Measurements from ENCODE around the gene CYP27A1. TPM values are rescaled to one million over a fixed set of nuclear protein-coding genes. Genes with fewer than 3 reads are reported as not detected.
A peak's percentile ranks its signal among the peaks of the same experiment; 100 is the strongest.

Gene CYP27A1
- total RNA-seq, 8 experiments from 2014 or later = 1.0 to 104 (median 7.4) TPM

- in situ Hi-C loops (cut with MboI; ENCODE audit: low pct_unique_long_range_greater_than_20kb in 2 of 9, low sequenced_read_pairs in 9 of 9, unreplicated experiment in 9 of 9) = no loop called here
- WGBS, 10 experiments = 17 to 83% (median 65%) methylated on average over 1 to 2 of the region's 2 CpGs; no CpG with 5 or more reads in 1 of the 10 experiments
Observed at GRCh38 chr2:218850796-218851195, 68.8 kb downstream of the CYP27A1 start.

GRCh38 chr2:218851286-218851685, 69.3 kb downstream of the CYP27A1 start:
- Histone ChIP-seq H3K4me1 (replicated peaks in 1 of 2) (no peaks in the 10 kb centered on the region), H3K4me3 (no peak overlapping the region), H3K27ac (no peak overlapping the region)
- WGBS, 10 experiments = 37% methylated on average over 2 of the region's 3 CpGs; no CpG with 5 or more reads in 9 of the 10 experiments
- in situ Hi-C loops (cut with MboI; ENCODE audit: low pct_unique_long_range_greater_than_20kb in 2 of 9, low sequenced_read_pairs in 9 of 9, unreplicated experiment in 9 of 9) = no loop called here
- ATAC-seq (replicated peaks in 6 of 8) = no peak

More at GRCh38 chr2:218850796-218851195, 68.8 kb downstream of the CYP27A1 start:
- Histone ChIP-seq H3K27ac (no peak overlapping the region), H3K4me3 (no peak overlapping the region), H3K4me1 (replicated peaks in 1 of 2) (no peaks in the 10 kb centered on the region)
- ATAC-seq (replicated peaks in 6 of 8) = no peak

GRCh38 chr2:218852911-218853667, 71.1 kb downstream of the CYP27A1 start:
- H3K4me3 ChIP-seq = no peak overlapping the region
- WGBS, 10 experiments = 4 to 58% (median 20%) methylated on average over 2 to 9 of the region's 16 CpGs; no CpG with 5 or more reads in 2 of the 10 experiments
- no peaks in the 10 kb centered on the region for H3K4me1 ChIP-seq (replicated peaks in 1 of 2)
- in situ Hi-C loops (cut with MboI; ENCODE audit: low pct_unique_long_range_greater_than_20kb in 2 of 9, low sequenced_read_pairs in 9 of 9, unreplicated experiment in 9 of 9) = no loop called here
- no peak overlapping the region for H3K27ac ChIP-seq
- ATAC-seq (replicated peaks in 6 of 8) = peak in 4 of 8 experiments; percentile 39 to 76 (median 60)

GRCh38 chr2:218853766-218854165, 71.8 kb downstream of the CYP27A1 start:
- ATAC-seq (replicated peaks in 6 of 8) = peak in 2 of 8 experiments; percentile 39 to 69
- Histone ChIP-seq H3K27ac (no peak overlapping the region), H3K4me3 (no peak overlapping the region), H3K4me1 (replicated peaks in 1 of 2) (no peaks in the 10 kb centered on the region)
- in situ Hi-C loops (cut with MboI; ENCODE audit: low pct_unique_long_range_greater_than_20kb in 2 of 9, low sequenced_read_pairs in 9 of 9, unreplicated experiment in 9 of 9) = no loop called here
- 0 to 65% (median 56%) methylated on average over 1 to 4 of the region's 5 CpGs; no CpG with 5 or more reads in 2 of the 10 experiments for WGBS, 10 experiments

- ATAC-seq (replicated peaks in 6 of 8) = no peak
- in situ Hi-C loops (cut with MboI; ENCODE audit: low pct_unique_long_range_greater_than_20kb in 2 of 9, low sequenced_read_pairs in 9 of 9, unreplicated experiment in 9 of 9) = no loop called here
- 20 to 60% (median 50%) methylated on average over 1 to 2 of the region's 5 CpGs; no CpG with 5 or more reads in 7 of the 10 experiments for WGBS, 10 experiments
- no peak overlapping the region for H3K27ac ChIP-seq
- no peak overlapping the region for H3K4me3 ChIP-seq
- H3K4me1 ChIP-seq (replicated peaks in 1 of 2) = no peaks in the 10 kb centered on the region
Observed at GRCh38 chr2:218854860-218855259, 72.9 kb downstream of the CYP27A1 start.

- Histone ChIP-seq H3K4me1 (replicated peaks in 1 of 2) (peaks cover 0 to 3% of the 10 kb centered on the region in 2 donors), H3K4me3 (no peak overlapping the region), H3K27ac (no peak overlapping the region)
- in situ Hi-C loops (cut with MboI; ENCODE audit: low pct_unique_long_range_greater_than_20kb in 2 of 9, low sequenced_read_pairs in 9 of 9, unreplicated experiment in 9 of 9) = no loop called here
- ATAC-seq (replicated peaks in 6 of 8) = no peak
- 20 to 100% (median 61%) methylated on average over 1 to 5 of the region's 14 CpGs; no CpG with 5 or more reads in 4 of the 10 experiments for WGBS, 10 experiments
Observed at GRCh38 chr2:218855305-218856166, 73.6 kb downstream of the CYP27A1 start.

GRCh38 chr2:218856167-218856895, 74.4 kb downstream of the CYP27A1 start:
- ATAC-seq (replicated peaks in 6 of 8) = no peak
- Histone ChIP-seq H3K4me1 (replicated peaks in 1 of 2) (peaks cover 0 to 3% of the 10 kb centered on the region in 2 donors), H3K27ac (no peak overlapping the region), H3K4me3 (no peak overlapping the region)
- 18 to 80% (median 39%) methylated on average over 1 to 7 of the region's 12 CpGs; no CpG with 5 or more reads in 3 of the 10 experiments for WGBS, 10 experiments
- in situ Hi-C loops (cut with MboI; ENCODE audit: low pct_unique_long_range_greater_than_20kb in 2 of 9, low sequenced_read_pairs in 9 of 9, unreplicated experiment in 9 of 9) = no loop called here

- no peak for ATAC-seq (replicated peaks in 6 of 8)
- H3K27ac ChIP-seq = no peak overlapping the region
- no peak overlapping the region for H3K4me3 ChIP-seq
- peaks cover 0 to 3% of the 10 kb centered on the region in 2 donors for H3K4me1 ChIP-seq (replicated peaks in 1 of 2)
- WGBS, 10 experiments = 100% methylated on average over 1 of the region's 1 CpG; no CpG with 5 or more reads in 9 of the 10 experiments
- in situ Hi-C loops (cut with MboI; ENCODE audit: low pct_unique_long_range_greater_than_20kb in 2 of 9, low sequenced_read_pairs in 9 of 9, unreplicated experiment in 9 of 9) = no loop called here
Observed at GRCh38 chr2:218856896-218857243, 74.9 kb downstream of the CYP27A1 start.

GRCh38 chr2:218857371-218858137, 75.6 kb downstream of the CYP27A1 start:
- WGBS, 10 experiments = 7 to 60% (median 55%) methylated on average over 1 to 3 of the region's 10 CpGs; no CpG with 5 or more reads in 6 of the 10 experiments
- Histone ChIP-seq H3K4me3 (no peak overlapping the region), H3K27ac (no peak overlapping the region), H3K4me1 (replicated peaks in 1 of 2) (peaks cover 0 to 3% of the 10 kb centered on the region in 2 donors)
- in situ Hi-C loops (cut with MboI; ENCODE audit: low pct_unique_long_range_greater_than_20kb in 2 of 9, low sequenced_read_pairs in 9 of 9, unreplicated experiment in 9 of 9) = no loop called here
- peak in 2 of 8 experiments; percentile 5 to 20 for ATAC-seq (replicated peaks in 6 of 8)

GRCh38 chr2:218858138-218858445, 76.1 kb downstream of the CYP27A1 start:
- in situ Hi-C loops (cut with MboI; ENCODE audit: low pct_unique_long_range_greater_than_20kb in 2 of 9, low sequenced_read_pairs in 9 of 9, unreplicated experiment in 9 of 9) = no loop called here
- no peak overlapping the region for H3K27ac ChIP-seq
- H3K4me3 ChIP-seq = no peak overlapping the region
- 0 to 38% (median 33%) methylated on average over 1 of the region's 1 CpG; no CpG with 5 or more reads in 7 of the 10 experiments for WGBS, 10 experiments
- peaks cover 0 to 3% of the 10 kb centered on the region in 2 donors for H3K4me1 ChIP-seq (replicated peaks in 1 of 2)
- ATAC-seq (replicated peaks in 6 of 8) = no peak

- ATAC-seq (replicated peaks in 6 of 8) = peak in 1 of 8 experiments; percentile 7
- Histone ChIP-seq H3K4me3 (peak overlapping the region; percentile 16 to 28 (median 19)), H3K4me1 (replicated peaks in 1 of 2) (peaks cover 0 to 3% of the 10 kb centered on the region in 2 donors), H3K27ac (no peak overlapping the region)
- WGBS, 10 experiments = 20% methylated on average over 1 to 2 of the region's 51 CpGs; no CpG with 5 or more reads in 8 of the 10 experiments
- in situ Hi-C loops (cut with MboI; ENCODE audit: low pct_unique_long_range_greater_than_20kb in 2 of 9, low sequenced_read_pairs in 9 of 9, unreplicated experiment in 9 of 9) = no loop called here
Observed at GRCh38 chr2:218858671-218859555, 77.0 kb downstream of the CYP27A1 start.

All from motor neuron (in vitro differentiated cells).